T-helper 1 cell treated with Interleukin-12 subunit alpha and Interleukin-12 subunit beta and Interleukin-4 antibody, amounts not matched to agents 30 ng/mL and 1 ng/mL, for 36 hours (primary cell): Measurements from ENCODE around the gene NAA20. TPM values are rescaled to one million over a fixed set of nuclear protein-coding genes. Genes with fewer than 3 reads are reported as not detected.

Experiments used
- intact Hi-C: fragments of 100-400 bp; cut with micrococcal nuclease; formaldehyde crosslinking; loops from one replicate; pipeline ENCODE4 v1.15.1; 2024
- total RNA-seq: library from RNA; stranded (reverse); gene quantifications from 2 replicates; pipeline ENCODE4 v1.2.3, GENCODE V29; 2022

Gene NAA20, protein sequence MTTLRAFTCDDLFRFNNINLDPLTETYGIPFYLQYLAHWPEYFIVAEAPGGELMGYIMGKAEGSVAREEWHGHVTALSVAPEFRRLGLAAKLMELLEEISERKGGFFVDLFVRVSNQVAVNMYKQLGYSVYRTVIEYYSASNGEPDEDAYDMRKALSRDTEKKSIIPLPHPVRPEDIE
- total RNA-seq: 56.0 and 58.9 TPM in 2 replicates

DNA sequence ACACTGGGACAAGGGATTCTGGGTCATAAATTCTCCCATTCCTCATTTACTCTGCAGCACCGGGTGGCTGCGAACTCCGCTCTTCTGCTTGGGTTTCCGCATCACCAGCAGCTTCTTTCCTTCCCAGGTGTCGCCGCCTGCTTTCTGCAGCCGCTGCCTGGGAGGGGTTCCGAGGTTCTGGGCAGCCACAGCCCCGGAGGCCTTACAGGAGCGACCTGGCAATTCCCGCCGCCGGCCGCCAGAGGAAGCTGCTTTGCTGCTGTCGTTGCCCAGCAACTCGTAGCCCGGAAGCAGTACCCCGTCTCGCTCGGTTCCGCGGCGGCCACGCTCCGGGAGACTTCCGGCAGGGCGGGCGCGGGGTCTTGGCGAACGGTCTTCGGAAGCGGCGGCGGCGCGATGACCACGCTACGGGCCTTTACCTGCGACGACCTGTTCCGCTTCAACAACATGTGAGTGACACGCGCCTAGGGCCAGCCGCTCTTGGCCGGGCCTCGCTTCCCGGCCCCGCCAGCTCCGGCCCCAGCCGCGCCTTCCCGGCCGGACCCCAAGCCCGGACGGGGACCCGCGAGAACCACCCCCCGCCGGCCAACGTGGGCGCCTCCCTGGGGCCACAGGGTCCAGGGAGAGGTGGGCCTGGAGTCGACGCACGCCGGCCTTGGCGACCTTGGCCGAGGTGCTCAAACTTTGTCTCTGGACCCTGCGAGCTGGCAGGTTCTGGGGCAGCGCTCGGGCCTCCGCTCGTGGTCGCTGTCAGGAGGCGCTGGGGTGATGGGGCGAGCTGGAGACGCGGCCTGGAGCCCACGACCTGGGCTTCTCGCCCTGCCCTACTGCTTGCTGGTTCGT is at the start of gene NAA20:
TSS of gene NAA20 (plus strand) at position 362 of the 843 bp plus-strand sequence. CDS start at position 397, 35 bp downstream.
- intact Hi-C loops: loop anchor here (1.0 to 5.0 kb wide), 9 partner anchors 35 to 1728 kb away; partner anchors contain the start of genes CFAP61, CRNKL1, DZANK1 and KIZ

DNA sequence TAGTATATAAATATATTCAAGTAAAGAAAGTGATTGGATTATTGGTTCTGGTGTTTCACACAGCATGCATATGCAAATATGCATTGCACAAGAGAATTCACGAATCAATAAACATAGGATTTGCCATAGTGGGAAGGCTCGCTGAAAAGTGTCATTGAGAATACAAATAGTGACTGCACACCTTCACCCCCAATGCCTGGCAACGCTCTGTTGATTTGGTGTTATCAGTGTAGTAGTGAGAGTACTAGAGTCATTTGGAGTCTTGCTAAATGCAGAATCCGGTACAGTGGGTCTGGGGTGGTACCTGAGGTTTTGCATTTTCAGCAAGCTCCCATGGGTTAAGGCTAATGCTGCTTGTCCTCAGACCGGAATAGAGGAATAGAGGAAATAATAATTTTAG is 49.7 kb upstream of the NAA20 start:
- intact Hi-C loops: no loop called here

DNA sequence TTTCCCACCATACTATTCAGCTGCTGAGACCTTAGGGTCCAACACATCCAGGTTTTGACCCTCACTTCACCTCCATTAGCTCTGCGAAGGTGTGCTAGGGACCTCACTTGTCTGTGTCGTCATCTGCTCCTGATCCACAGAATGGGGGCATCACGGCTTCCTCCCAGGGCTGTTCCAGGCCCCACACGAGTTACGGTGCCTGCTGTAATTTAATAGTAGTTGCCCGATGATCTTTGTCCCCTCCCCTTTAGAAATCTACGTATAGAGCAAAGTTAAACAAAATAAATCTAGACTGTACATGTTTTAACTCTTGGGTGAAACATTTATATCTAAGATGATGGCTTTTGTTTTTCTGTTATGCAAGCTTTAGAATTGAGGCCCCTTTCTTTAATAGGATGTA is 49.1 kb upstream of the NAA20 start:
- intact Hi-C loops: no loop called here

DNA sequence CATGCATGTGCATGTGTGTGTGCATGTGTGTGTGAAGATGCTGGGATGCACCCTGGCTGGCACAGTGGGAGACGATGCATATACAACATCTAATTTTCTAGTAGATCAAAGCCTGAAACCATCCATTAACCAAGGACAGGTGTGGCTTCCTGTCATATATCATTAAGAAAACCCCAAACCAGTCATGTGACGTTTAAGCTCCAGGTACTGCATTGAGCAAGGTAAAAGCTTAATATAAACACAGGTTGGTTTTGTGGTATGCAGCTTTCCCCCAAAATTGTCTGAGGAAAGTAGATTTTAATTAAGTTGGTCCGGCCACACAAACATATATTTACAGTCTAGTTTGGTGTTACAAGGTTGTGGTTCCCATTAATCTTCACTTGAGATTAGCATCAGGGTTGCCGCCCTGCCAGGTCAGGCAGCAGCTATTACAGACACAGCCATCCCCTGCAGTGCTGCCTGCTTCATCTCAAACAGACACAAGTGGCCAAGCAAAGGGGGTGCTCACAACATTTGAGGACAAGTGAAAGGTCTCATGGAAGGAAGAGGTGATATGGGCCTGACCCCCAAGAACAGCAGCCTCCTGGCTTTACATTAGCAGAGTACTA is 48.6 kb upstream of the NAA20 start:
- intact Hi-C loops: no loop called here

DNA sequence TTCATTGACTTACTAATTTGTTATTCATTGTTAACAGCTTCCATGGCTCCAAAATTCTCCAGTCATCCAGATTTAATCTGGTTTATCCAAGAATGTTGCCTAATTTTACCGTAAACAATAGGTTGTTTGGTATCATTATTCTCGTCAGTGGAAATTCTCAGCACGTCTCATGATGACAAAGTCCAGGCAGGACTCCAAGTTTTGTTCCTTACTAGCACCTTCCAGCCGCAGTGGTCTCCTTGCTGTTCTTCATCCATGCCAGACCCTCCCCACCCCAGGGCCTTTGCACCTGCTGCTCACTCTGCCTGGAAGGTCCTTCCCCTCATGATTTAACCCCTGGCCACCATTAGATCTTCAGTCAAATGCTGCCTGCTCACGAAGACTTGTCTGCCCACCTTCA is 48.1 kb upstream of the NAA20 start:
- intact Hi-C loops: no loop called here

DNA sequence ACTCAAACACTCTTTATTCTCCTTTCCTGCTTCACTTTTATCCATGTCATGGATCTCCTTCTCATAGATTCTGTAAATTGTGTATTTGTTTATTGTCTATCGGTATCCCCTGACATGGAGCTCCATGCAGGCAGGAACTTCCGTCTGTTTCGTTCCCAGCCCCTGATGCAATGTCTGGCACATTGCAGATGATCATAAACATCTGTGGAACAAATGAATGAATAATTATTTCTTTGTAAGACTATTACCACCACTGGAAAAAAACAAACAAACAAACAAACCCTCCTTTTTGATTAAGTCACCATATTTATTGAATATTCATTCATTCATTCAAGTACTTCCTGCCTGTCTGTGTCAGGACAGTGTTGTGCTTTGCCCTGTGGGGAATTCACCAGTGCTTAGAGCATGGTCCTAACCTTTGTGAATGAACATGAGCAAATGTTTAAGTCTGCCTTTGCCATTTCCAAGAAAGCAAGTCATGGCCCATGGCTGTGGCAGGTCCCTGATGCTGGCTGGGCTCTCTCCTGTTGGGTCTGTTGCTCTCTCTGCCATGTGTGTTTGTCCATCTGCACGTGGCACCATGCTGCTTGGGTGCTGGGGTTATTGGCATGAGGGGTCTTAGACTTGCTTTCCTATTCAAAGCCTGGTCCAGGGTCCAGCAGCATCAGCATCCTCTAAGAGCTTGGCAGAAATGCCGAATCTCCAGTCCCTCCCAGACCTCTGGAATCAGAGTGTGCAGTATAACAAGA is 47.5 kb upstream of the NAA20 start:
- intact Hi-C loops: no loop called here

DNA sequence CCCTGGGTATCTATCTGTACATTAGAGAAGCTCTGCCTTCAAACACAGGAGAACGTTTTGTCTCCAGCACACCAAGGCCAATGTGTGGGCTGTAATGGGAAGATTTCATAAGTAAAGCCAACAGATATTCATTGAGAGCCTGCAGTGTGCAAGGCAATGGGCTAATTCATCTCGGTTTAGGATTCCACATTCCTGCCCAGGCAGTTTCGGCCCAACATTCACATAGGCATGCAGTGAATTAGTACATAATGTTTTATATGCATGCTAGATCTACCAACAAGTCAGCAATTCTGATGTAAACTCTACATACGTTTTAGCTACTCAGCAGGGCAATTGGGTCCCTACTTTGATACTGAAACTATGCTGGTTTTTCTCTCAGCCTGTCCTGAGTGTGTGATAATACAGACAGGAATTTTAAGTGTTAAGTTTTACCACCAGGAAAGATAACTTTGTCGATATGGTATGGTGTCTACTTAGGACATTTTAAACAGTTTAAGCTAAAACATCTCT is 46.9 kb upstream of the NAA20 start:
- intact Hi-C loops: no loop called here

DNA sequence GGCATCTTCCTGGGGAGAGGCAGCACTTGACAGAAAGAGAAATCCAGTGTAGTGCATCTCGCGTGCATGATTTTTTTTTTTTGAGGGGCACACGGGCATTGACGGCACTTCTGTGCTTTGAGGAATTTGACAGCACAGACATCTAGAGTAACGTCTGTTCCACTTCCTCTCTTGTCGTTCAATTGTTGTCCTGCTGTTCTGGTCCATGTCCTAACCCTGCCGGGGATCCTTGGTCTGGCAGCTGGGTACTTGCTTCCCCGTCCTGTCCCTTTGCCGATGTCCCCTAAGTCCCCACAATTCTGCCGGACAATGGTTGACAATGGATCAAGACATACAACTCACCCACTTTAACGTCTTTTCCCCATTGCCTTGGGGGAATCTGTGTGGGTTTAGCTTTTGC is 46.0 kb upstream of the NAA20 start:
- intact Hi-C loops: no loop called here

DNA sequence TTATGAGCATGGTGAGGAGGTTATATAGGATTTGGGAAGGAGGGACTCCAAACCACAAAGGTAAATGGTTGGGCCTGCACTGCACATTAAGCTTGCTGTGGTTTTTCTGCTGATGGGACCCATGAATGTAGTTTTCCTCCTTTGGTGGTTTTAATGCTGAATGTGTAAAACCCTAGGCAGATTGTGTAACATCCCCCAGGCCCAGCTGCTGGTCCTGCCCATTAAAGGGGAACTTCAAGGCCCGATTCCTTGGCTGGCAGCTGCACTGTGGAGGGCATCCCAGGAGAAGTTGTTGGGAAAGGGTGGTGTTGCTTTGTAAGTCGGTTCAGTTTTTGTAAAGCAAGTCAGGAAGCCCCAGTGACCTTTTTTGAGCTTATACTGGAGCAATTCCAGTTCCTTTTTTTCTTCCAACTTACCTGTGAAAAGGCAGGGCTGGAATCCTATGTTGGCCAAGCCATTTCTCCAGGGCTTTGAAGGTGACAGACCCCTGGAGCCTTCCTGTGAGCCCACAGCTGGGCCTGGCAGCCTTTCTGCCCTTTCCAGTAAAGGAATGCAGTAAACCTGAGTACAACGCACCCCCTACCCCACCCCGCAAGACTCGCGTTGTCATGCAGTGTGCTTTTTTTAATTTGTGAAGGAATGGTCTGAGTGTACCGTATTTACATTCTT is 43.1 kb upstream of the NAA20 start:
- intact Hi-C loops: no loop called here

DNA sequence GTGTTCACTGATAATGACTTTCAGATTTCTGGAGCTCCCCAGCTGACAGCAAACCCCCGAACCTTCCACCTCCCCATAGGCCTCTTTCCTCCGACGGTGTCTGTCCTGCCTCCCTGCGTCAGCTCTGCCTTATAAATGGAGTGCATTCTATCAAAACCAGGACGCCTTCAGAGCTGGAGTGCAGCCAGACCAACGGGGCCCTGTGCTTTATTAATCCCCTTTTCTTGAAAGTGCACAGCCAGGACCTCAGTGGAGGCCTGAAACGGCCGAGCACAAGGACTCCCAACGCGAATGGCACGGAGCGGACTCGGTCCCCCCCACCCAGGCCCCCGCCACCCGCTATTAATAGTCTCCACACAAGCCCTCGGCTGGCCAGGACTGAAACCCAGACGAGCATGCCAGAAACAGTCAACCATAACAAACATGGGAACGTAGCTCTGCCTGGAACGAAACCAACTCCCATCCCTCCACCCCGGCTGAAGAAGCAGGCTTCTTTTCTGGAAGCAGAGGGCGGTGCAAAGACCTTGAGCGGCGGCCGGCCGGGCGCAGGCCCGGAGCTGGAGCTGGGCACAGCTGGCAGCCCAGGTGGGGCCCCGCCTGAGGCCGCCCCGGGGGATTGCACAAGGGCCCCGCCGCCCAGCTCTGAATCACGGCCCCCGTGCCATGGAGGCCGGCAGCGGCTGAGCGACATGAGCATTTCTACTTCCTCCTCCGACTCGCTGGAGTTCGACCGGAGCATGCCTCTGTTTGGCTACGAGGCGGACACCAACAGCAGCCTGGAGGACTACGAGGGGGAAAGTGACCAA is 42.3 kb upstream of the NAA20 start:
- intact Hi-C loops: no loop called here

DNA sequence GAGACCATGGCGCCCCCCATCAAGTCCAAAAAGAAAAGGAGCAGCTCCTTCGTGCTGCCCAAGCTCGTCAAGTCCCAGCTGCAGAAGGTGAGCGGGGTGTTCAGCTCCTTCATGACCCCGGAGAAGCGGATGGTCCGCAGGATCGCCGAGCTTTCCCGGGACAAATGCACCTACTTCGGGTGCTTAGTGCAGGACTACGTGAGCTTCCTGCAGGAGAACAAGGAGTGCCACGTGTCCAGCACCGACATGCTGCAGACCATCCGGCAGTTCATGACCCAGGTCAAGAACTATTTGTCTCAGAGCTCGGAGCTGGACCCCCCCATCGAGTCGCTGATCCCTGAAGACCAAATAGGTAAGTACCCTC is 41.7 kb upstream of the NAA20 start:
- intact Hi-C loops: no loop called here

DNA sequence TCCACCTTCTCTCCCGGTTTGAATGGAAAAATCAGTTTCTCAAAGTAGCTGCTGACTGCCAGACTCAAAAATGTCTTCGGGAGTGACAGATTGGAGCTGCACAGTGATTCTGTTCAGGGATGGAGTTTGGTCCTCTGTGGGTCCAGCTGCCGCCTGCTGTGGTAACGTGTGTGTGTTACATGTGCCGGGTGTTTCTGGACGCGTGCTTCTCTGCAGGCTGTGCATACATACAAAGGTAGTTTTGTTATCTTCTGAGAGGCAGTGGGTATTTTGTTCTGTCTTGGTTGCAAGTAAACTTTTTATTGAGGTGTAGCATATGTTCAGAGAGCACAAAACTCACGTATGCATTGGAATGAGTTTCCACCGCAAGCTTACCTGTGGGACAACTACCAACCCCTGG is 41.3 kb upstream of the NAA20 start:
- intact Hi-C loops: no loop called here

DNA sequence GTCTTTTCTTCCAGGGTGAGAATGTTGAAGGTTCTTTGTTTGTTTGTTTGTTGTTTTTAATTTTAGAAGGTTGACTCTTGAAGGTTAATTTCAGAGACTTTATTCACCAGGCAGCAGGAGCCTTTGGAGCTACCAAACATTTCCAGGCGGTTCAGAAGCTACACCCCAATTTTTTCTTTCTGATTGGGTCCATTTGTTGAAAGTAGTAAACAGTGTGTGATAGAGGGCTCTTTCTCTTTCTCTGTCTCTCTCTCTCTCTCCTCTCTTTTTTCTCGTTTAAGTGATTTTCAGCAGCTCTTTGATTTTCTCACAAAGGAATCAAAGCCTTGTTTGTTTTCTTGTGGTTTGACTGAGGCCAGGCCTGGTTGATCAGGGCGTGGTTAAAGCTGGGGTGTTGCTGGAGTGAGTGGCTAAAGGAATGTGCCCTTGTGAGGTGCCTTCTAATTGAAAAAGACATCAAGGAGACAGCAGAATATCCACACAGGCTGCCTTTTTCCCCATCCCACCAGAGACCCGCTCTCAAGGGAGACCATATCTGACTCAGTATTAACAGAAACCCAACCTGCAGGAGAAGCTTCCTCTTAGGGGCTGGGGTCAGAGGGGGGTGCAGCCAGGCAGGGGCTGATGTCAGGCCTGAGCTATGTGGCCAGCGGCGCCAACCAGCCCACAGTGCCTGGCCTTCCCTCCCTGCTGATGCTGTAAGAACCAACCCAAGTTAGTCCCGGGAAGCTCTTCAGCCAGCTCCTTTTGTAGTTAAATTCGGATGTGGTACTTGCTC is 40.4 kb upstream of the NAA20 start:
- intact Hi-C loops: no loop called here

DNA sequence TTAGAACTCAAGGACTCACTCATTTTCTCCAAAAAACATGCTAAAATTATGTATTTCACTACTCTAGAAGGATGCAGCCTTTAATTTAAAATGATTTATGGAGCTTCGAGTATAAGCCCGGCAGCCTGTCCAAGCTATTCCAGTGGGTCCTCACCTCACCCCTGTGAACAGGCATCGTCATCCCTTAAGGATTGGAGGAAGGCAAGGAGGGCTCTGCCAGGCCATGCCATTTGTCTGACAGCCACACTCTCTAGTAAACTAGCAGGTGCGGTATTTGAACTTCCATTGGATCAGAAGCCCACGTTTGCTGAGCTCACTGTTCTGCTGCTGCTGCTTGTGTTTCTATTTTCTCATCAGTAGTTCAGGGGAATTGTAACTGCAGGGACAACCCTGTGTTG is 39.8 kb upstream of the NAA20 start:
- intact Hi-C loops: no loop called here

DNA sequence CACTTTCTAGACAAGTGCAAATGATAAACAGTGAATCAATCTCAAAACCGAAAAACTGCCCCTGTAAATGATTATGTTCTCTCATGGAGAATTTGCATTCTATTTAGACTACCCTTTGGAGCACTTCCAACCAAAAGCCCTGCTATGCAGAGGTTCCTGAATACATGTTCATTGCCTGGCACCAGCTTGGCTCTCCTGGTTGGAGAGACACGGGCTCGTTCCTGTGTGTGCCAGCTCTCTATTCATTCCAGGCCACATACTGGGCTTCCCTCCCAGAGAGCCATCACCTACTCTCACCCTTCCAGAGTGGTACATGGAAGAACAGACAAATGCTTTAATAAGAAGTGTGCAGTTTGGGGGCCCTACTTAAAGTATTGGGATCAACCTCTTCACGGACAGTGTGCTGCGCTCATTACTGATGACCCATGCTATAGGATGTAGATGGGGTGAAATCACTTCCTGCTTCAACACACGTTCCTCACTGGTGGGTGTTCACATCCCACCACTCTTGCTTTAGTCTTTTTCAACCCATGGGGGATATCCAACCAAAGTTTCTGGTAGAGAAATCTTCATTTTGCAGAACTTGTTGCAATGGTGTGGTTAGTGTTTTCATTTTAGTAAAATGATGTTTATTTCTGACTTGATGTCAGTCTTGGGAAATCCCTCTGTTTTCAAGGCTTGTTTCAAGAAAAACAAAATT is 38.5 kb upstream of the NAA20 start:
- intact Hi-C loops: no loop called here

DNA sequence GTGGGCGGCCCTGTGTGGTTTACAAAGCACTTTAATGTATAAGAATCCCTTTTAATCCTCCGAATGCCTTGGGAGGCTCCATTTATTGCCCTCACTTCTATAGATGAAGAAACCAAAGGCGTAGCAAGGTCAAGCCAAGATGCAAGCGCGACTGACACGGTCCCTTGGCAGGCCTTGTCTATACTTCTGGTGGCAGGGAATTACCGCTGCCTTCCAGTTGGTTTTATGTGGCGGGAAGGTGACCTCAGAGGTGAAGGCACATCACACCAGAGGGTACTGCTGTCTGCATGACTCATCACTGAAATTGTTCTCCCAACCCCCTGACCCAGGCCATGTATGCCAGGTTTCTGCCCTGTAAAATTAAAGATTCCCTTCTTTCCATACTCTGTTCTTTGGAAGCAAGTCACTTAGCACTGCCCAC is 36.1 kb upstream of the NAA20 start:
- intact Hi-C loops: no loop called here

DNA sequence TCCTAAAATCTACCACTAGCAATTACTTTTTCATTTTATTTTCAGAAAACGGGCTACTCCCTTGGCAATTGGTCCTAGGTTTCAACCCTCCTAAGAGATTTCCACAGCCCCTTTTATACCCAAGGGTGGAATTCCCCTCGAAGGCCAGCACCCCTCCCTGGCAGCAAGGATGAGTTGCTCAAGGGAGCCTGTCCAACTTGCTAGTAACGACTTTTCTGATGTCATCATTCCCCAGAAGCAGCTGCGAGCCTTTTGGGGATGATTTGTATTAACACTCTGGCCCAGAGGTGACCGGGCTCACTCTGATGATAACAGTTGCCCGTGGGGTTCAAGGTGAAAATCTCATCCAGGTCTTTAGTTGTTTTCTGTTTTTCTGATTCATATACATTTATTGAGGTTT is 30.7 kb upstream of the NAA20 start:
- intact Hi-C loops: no loop called here

DNA sequence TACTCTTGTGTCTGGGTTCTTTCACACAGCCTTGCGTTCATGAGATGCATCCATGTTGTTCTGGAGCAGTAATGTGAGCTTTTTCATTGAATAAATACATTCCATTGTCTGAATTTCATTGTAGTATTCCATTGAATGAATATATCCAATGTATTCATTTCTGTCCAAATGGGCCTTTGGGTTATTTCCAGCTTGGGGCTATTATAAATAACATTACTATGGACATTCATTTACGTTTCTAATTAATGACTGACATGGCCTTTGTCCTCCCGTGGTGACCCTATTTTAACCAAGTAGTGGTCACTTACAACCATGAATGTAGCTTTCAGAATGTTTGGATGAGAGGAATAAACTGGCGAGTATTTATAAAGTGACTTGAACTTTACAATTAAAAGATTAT is 30.1 kb upstream of the NAA20 start:
- intact Hi-C loops: no loop called here

DNA sequence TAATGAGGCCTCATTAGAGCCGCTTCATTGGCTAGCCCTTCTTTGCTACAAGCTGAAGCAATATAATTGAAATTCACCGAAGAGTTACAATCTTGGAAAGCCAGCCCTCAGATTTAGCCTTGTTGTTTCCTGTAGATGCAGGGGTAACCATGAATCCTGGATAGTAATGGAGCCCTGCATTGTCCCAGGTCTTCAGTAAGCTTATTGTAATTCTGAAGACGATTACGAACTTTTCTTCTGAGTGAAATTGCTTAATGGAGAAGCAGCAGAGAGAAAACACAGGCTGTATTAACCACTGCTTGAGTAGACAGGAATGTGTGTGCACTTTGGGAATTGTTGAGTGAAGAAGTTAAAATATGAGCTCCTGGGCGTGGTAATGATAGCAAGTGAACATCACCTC is 26.3 kb upstream of the NAA20 start:
- intact Hi-C loops: no loop called here
